ENCODE measurements around the gene TOM1L2.

GRCh38 chr17:17809531-17810083, 162.6 kb downstream of the TOM1L2 start:
- no peak for TF ChIP-seq EZH2phosphoT487 (IDR thresholded peaks at IDR 0.05; ENCODE audit: low read length)
- TF ChIP-seq CTCF (IDR thresholded peaks at IDR 0.05; ENCODE audit: low read length): no peak
- no peak for TF ChIP-seq EZH2 (optimal IDR thresholded peaks at IDR 0.05; ENCODE audit: low read depth, low read length)

Measured in MM.1S (cell line).